SK-N-SH (cell line): Measurements from ENCODE around the gene REC8.

ENCODE experiments used
- CTCF ChIP-seq: fragments of 200-600 bp; sonication (generic); IDR thresholded peaks from 2 replicates; pipeline ENCODE4 v1.6.1; 2017; ENCODE audit warnings: antibody characterized with exemption, mild to moderate bottlenecking, moderate library complexity
- EZH2phosphoT487 ChIP-seq: fragments of 200-600 bp; sonication (generic); IDR thresholded peaks from 2 replicates; pipeline ENCODE4 v1.6.1; 2017; ENCODE audit warnings: low read depth, mixed run types, mild to moderate bottlenecking, antibody characterized with exemption, moderate library complexity, borderline replicate concordance
- FOXJ3 ChIP-seq: sonication (generic); formaldehyde crosslinking; IDR thresholded peaks from 2 replicates; pipeline ENCODE4 v1.5.1; 2020; ENCODE audit warnings: mild to moderate bottlenecking, missing genetic modification reagents
- NFIC ChIP-seq: IDR thresholded peaks from 2 replicates; pipeline ENCODE4 v1.4.0; 2012; ENCODE audit warnings: borderline replicate concordance
- TAF1 ChIP-seq: IDR thresholded peaks from 2 replicates; pipeline ENCODE4 v1.6.1; 2012; ENCODE audit warnings: low read depth, mild to moderate bottlenecking, low read length, moderate library complexity, borderline replicate concordance
- ZBTB33 ChIP-seq: IDR thresholded peaks from 2 replicates; pipeline ENCODE4 v1.4.0; 2012; ENCODE audit warnings: low read depth, borderline replicate concordance

GRCh38 chr14:24164518-24164991, 7.3 kb upstream of the REC8 start:
- TF ChIP-seq EZH2phosphoT487 (no peak), NFIC (no peak), TAF1 (no peak), CTCF (no peak), ZBTB33 (no peak), FOXJ3 (CRISPR knock-in tag) (no peak)
